ENCODE measurements around the gene CD84. TPM values are rescaled to one million over a fixed set of nuclear protein-coding genes. Genes with fewer than 3 reads are reported as not detected.
"Not testable (repeated sequence)": the region's sequence is repeated elsewhere in the genome, so short reads cannot be mapped to it uniquely, and the experiment has no call there.

The CD84 gene
- total and polyA plus RNA-seq, 4 donors = 3.3 to 10.1 (median 5.3) TPM

DNA sequence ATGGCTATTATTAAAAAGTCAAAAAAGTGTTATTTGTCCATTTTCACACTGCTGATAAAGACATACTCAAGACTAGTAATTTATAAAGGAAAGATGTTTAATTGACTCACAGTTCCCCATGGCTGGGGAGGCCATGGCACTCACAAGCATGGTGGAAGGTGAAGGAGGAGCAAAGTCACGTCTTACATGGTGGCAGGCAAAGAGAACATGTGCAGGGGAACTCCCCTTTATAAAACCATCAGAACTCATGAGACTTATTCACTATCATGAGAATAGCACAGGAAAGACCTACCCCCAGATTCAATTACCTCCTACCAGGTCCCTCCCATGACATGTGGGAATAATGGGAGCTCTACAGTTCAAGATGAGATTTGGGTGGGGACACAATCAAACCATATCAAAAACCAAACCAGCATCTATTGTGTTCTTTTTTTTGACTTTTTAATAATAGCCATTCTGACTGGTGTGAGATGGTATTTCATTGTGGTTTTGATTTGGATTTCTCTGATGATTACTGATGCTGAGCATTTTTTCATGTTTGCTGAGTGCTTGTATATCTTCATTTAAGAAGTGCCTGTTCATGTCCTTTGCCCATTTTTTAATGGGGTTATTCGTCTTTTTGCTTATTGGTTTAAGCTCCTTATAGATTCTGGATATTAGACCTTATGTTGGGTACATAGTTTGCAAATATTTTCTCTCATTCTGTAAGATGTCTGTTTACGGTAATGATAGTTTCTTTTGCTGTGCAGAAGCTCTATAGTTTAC is 80.8 kb downstream of the CD84 start:
- H3K36me3 ChIP-seq (ENCODE audit: control insufficient read depth, insufficient read depth, low read length); H3K9me3 ChIP-seq (ENCODE audit: control insufficient read depth, insufficient read depth, low read length); H3K4me3 ChIP-seq (ENCODE audit: low read depth, low read length); H3K27me3 ChIP-seq (ENCODE audit: control insufficient read depth, insufficient read depth, low read length); DNase-seq (ENCODE audit: low read depth in 4 of 6, low spot score in 6 of 6); H3K4me1 ChIP-seq (ENCODE audit: control insufficient read depth, insufficient read depth, low read length); H3K27ac ChIP-seq (ENCODE audit: low read depth, low read length): not testable (repeated sequence)
- no CpG with 5 or more reads among the region's 3 CpGs for WGBS (ENCODE audit: insufficient coverage)

DNA sequence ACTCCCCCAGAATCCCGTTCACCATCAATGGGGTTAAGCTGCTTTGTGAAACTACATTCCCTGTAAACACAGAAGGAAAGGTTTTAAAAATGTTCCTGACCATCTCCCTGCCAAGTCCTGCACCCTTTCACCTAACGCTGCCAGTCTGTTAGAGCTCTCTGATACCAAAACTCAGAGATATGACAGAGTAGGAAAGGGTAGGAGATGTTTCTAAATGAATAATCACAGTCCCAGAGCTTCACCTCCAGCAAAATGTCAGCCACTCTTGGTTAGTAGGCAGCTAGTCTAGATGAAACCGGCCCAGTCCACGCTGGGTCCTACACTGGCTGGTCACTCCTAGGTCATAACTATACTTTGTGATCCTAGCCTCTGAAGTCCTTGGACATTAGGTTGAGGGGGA is 83.0 kb downstream of the CD84 start:
- Histone ChIP-seq H3K4me3 (ENCODE audit: low read depth, low read length) (no peak overlapping the region), H3K27ac (ENCODE audit: low read depth, low read length) (no peak overlapping the region), H3K4me1 (ENCODE audit: control insufficient read depth, insufficient read depth, low read length) (no peaks in the 10 kb centered on the region), H3K9me3 (ENCODE audit: control insufficient read depth, insufficient read depth, low read length) (peaks cover 3% of the 10 kb centered on the region), H3K36me3 (ENCODE audit: control insufficient read depth, insufficient read depth, low read length) (no peaks in the 10 kb centered on the region), H3K27me3 (ENCODE audit: control insufficient read depth, insufficient read depth, low read length) (no peaks in the 10 kb centered on the region)
- no peak for DNase-seq (ENCODE audit: low read depth in 4 of 6, low spot score in 6 of 6)
- 100% methylated on average over 2 of the region's 4 CpGs for WGBS (ENCODE audit: insufficient coverage)

DNA sequence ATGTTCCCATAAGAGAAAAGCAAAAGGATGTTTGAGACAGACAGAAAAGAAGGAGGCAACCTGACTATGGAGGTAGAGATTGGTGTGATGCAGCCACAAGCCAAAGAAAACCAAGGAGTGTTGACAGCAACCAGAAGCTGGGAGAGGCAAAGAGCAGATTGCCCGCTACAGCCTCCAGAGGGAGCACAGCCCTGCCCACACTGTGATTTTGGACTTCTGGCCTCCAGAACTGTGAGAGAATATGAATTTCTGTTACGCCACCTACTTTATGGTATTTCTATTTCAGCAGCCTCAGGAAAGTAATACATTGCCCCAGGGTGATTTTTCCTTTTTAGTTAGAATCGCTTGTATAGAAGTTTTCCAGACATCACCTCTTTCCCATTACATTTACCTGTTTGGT is 84.7 kb downstream of the CD84 start:
- Histone ChIP-seq H3K4me3 (ENCODE audit: low read depth, low read length) (no peak overlapping the region), H3K27ac (ENCODE audit: low read depth, low read length) (no peak overlapping the region), H3K36me3 (ENCODE audit: control insufficient read depth, insufficient read depth, low read length) (no peaks in the 10 kb centered on the region), H3K4me1 (ENCODE audit: control insufficient read depth, insufficient read depth, low read length) (no peaks in the 10 kb centered on the region), H3K9me3 (ENCODE audit: control insufficient read depth, insufficient read depth, low read length) (peaks cover 3% of the 10 kb centered on the region), H3K27me3 (ENCODE audit: control insufficient read depth, insufficient read depth, low read length) (no peaks in the 10 kb centered on the region)
- WGBS (ENCODE audit: insufficient coverage) = 71% methylated on average over 1 of the region's 3 CpGs
- DNase-seq (ENCODE audit: low read depth in 4 of 6, low spot score in 6 of 6) = no peak

DNA sequence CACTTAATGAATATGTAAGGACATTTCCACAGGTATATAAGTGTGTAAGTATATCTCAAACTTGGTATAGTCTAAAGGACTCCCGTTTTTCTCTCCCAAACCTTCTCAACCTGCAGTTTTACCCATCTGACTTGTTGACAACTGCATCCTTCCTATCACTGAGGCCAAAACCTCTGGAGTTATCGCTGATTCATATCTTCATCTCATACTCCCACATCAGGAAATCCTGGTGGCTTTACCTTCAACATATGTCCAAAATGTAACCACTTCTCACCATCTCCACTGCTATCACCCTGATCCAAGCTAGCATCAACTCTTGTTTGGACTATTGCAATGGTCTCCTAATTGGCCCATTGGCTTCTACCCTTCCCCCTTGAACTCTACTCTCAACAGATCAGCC is 86.7 kb downstream of the CD84 start:
- no peak for DNase-seq (ENCODE audit: low read depth in 4 of 6, low spot score in 6 of 6)
- WGBS (ENCODE audit: insufficient coverage) = 100% methylated on average over 2 of the region's 2 CpGs
- H3K4me1 ChIP-seq (ENCODE audit: control insufficient read depth, insufficient read depth, low read length) = no peaks in the 10 kb centered on the region
- H3K9me3 ChIP-seq (ENCODE audit: control insufficient read depth, insufficient read depth, low read length) = no peaks in the 10 kb centered on the region
- no peak overlapping the region for H3K4me3 ChIP-seq (ENCODE audit: low read depth, low read length)
- no peak overlapping the region for H3K27ac ChIP-seq (ENCODE audit: low read depth, low read length)
- no peaks in the 10 kb centered on the region for H3K27me3 ChIP-seq (ENCODE audit: control insufficient read depth, insufficient read depth, low read length)
- no peaks in the 10 kb centered on the region for H3K36me3 ChIP-seq (ENCODE audit: control insufficient read depth, insufficient read depth, low read length)

DNA sequence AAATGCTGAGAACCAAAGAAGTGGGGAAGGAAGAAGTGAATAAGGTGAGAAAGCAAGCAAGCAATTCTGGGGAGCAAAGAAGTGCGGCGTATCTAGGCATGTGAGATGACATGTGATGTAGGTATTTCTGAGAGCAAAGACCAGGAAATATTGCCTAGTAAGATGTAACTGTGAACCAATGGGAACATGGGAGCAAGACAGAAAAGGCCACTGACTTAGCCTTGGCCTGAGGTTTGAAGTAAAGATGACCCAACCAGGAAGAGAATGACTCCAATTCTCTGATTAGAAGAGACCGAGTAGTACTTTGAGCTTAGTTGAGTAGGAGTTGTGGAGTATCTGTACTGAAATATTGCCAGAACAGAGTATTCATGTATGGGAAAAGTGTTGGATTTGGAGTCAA is 87.3 kb downstream of the CD84 start:
- no peak for DNase-seq (ENCODE audit: low read depth in 4 of 6, low spot score in 6 of 6)
- Histone ChIP-seq H3K36me3 (ENCODE audit: control insufficient read depth, insufficient read depth, low read length) (no peaks in the 10 kb centered on the region), H3K27me3 (ENCODE audit: control insufficient read depth, insufficient read depth, low read length) (no peaks in the 10 kb centered on the region), H3K4me3 (ENCODE audit: low read depth, low read length) (no peak overlapping the region), H3K4me1 (ENCODE audit: control insufficient read depth, insufficient read depth, low read length) (no peaks in the 10 kb centered on the region), H3K27ac (ENCODE audit: low read depth, low read length) (no peak overlapping the region), H3K9me3 (ENCODE audit: control insufficient read depth, insufficient read depth, low read length) (no peaks in the 10 kb centered on the region)
- WGBS (ENCODE audit: insufficient coverage) = 97% methylated on average over 3 of the region's 3 CpGs

Other genes with a start within 250 kb of the CD84 start
- gene COPA, start 236.2 kb downstream of the CD84 start, total RNA-seq = 100 to 1,000 TPM; 170 to 200 TPM
- 100 to 1,000 TPM; 136 to 164 TPM for gene COPA, start 236.2 kb downstream of the CD84 start, polyA plus RNA-seq (ENCODE audit: insufficient read length in 2 of 2)
- 10 to 100 TPM; 54.1 to 56.8 TPM for gene NCSTN, start 236.1 kb downstream of the CD84 start, total RNA-seq
- gene NCSTN, start 236.1 kb downstream of the CD84 start, polyA plus RNA-seq (ENCODE audit: insufficient read length in 2 of 2) = 10 to 100 TPM; 70.9 to 74.3 TPM
- gene NHLH1, start 212.4 kb downstream of the CD84 start, total RNA-seq = 1 to 10 TPM; 1.4 to 1.9 TPM
- 1 to 10 TPM; 4.9 to 5.2 TPM for gene NHLH1, start 212.4 kb downstream of the CD84 start, polyA plus RNA-seq (ENCODE audit: insufficient read length in 2 of 2)
- gene VANGL2, start 178.9 kb downstream of the CD84 start, total RNA-seq = 1 to 10 TPM; 8.7 to 9.1 TPM
- gene VANGL2, start 178.9 kb downstream of the CD84 start, polyA plus RNA-seq (ENCODE audit: insufficient read length in 2 of 2) = 10 to 100 TPM; 65.0 to 67.0 TPM
- under 1 TPM; 0.10 to 0.11 TPM for gene SLAMF6, start 56.2 kb downstream of the CD84 start, total RNA-seq
- gene SLAMF6, start 56.2 kb downstream of the CD84 start, polyA plus RNA-seq (ENCODE audit: insufficient read length in 2 of 2) = under 1 TPM in 1 of 2 donors, not detected in 1; 0.14 TPM
- gene SLAMF1, start 67.5 kb upstream of the CD84 start, total RNA-seq = not detected
- gene SLAMF1, start 67.5 kb upstream of the CD84 start, polyA plus RNA-seq (ENCODE audit: insufficient read length in 2 of 2) = not detected
- 1 to 10 TPM; 1.1 to 9.4 TPM for gene CD48, start 132.3 kb upstream of the CD84 start, total RNA-seq
- gene CD48, start 132.3 kb upstream of the CD84 start, polyA plus RNA-seq (ENCODE audit: insufficient read length in 2 of 2) = under 1 TPM in 1 of 2 donors, not detected in 1; 0.62 TPM
- under 1 TPM; 0.11 to 0.59 TPM for gene SLAMF7, start 159.8 kb upstream of the CD84 start, total RNA-seq
- gene SLAMF7, start 159.8 kb upstream of the CD84 start, polyA plus RNA-seq (ENCODE audit: insufficient read length in 2 of 2) = not detected
- under 1 TPM in 1 of 2 donors, not detected in 1; 0.10 TPM for gene LY9, start 216.7 kb upstream of the CD84 start, total RNA-seq
- gene LY9, start 216.7 kb upstream of the CD84 start, polyA plus RNA-seq (ENCODE audit: insufficient read length in 2 of 2) = under 1 TPM; 0.15 to 0.35 TPM